HG03342 (cell line): Measurements from ENCODE around the gene IKBIP.
"Not testable (repeated sequence)": the region's sequence is repeated elsewhere in the genome, so short reads cannot be mapped to it uniquely, and the experiment has no call there.

Experiments used
- ATAC-seq: cut with Tn5 transposase; IDR thresholded peaks from one replicate; pipeline ENCODE4 v1.9.1; 2021; ENCODE audit warnings: mild to moderate bottlenecking, moderate library complexity; ENCODE audit not compliant: unreplicated experiment

The IKBIP gene

GRCh38 chr12:98638009-98638408, 6.6 kb downstream of the IKBIP start:
- ATAC-seq, result no peak

GRCh38 chr12:98637068-98637467, 7.5 kb downstream of the IKBIP start:
- ATAC-seq, result no peak

- ATAC-seq, result peak; percentile 92
Observed at GRCh38 chr12:98635657-98636323, 8.8 kb downstream of the IKBIP start.

- no peak for ATAC-seq
Observed at GRCh38 chr12:98618952-98619351, 25.6 kb downstream of the IKBIP start.

- peak; percentile 94 for ATAC-seq
Observed at GRCh38 chr12:98612696-98613334, 31.8 kb downstream of the IKBIP start.

GRCh38 chr12:98610596-98610995, 34.0 kb downstream of the IKBIP start:
- no peak for ATAC-seq

GRCh38 chr12:98606359-98606988, 38.1 kb downstream of the IKBIP start:
- no peak for ATAC-seq

- no peak for ATAC-seq
Observed at GRCh38 chr12:98601924-98602323, 42.7 kb downstream of the IKBIP start.

GRCh38 chr12:98597313-98597712, 47.3 kb downstream of the IKBIP start:
- ATAC-seq, result not testable (repeated sequence)

- ATAC-seq, result no peak
Observed at GRCh38 chr12:98595243-98595988, 49.2 kb downstream of the IKBIP start.

- ATAC-seq, result peak; percentile 0
Observed at GRCh38 chr12:98594050-98594835, 50.3 kb downstream of the IKBIP start.

GRCh38 chr12:98593351-98594049, 51.1 kb downstream of the IKBIP start, which contains the start of gene SLC25A3:
SLC25A3 (plus strand) TSS chr12:98593686; CDS start chr12:98593979, 293 bp downstream.
- ATAC-seq, result peak; percentile 99

- ATAC-seq, result no peak
Observed at GRCh38 chr12:98592825-98593322, 51.7 kb downstream of the IKBIP start.

GRCh38 chr12:98591209-98591608, 53.4 kb downstream of the IKBIP start:
- ATAC-seq, result no peak

- ATAC-seq, result no peak
Observed at GRCh38 chr12:98587084-98587483, 57.5 kb downstream of the IKBIP start.

GRCh38 chr12:98582093-98582492, 62.5 kb downstream of the IKBIP start:
- no peak for ATAC-seq

- ATAC-seq, result no peak
Observed at GRCh38 chr12:98581101-98581500, 63.5 kb downstream of the IKBIP start.

GRCh38 chr12:98580695-98581094, 63.9 kb downstream of the IKBIP start:
- ATAC-seq, result no peak

GRCh38 chr12:98579835-98580234, 64.8 kb downstream of the IKBIP start:
- no peak for ATAC-seq

GRCh38 chr12:98579347-98579746, 65.2 kb downstream of the IKBIP start:
- no peak for ATAC-seq
